Suprapubic skin (tissue), 4 donors: ENCODE data around the gene SH3PXD2B.

Source experiments
- CTCF ChIP-seq, 2 donors: fragments of 200-600 bp in 1 of 2; fragments of 450-650 bp in 1 of 2; sonication (generic) in 1 of 2; IDR thresholded peaks; one replicate each; pipeline ENCODE4 v1.5.1; 2016 to 2019; ENCODE audit warnings: antibody characterized with exemption in 2 of 2, mild to moderate bottlenecking in 1 of 2, moderate library complexity in 1 of 2
- EP300 ChIP-seq: sonication (generic); formaldehyde crosslinking; IDR thresholded peaks from one replicate; pipeline ENCODE4 v1.6.1; 2017; ENCODE audit warnings: antibody characterized with exemption
- POLR2A ChIP-seq, 2 donors: fragments of 450-650 bp; IDR thresholded peaks; one replicate each; pipeline ENCODE4 v1.6.1; 2017; ENCODE audit warnings: antibody characterized with exemption in 2 of 2, mild to moderate bottlenecking in 2 of 2, moderate library complexity in 2 of 2
- POLR2AphosphoS5 ChIP-seq, 3 donors: sonication (generic); formaldehyde crosslinking; IDR thresholded peaks; one replicate each; pipeline ENCODE4 v1.6.1; 2017; ENCODE audit warnings: antibody characterized with exemption in 3 of 3

GRCh38 chr5:172437445-172438318 lies 16.6 kb downstream of the SH3PXD2B start:
- TF ChIP-seq POLR2A (IDR thresholded peaks at IDR 0.05): peak in 1 of 2 donors; percentile 22
- TF ChIP-seq CTCF (IDR thresholded peaks at IDR 0.05): no peak
- peak in 1 of 3 donors; percentile 24 for TF ChIP-seq POLR2AphosphoS5 (IDR thresholded peaks at IDR 0.05)
- TF ChIP-seq EP300: no peak
